Dedifferentiated amniotic fluid mesenchymal stem cell (primary cell): ENCODE data around the gene NBL1.
A peak's percentile ranks its signal among the peaks of the same experiment; 100 is the strongest.

Experiments
- DNase-seq: peaks from one replicate; pipeline ENCODE4 v3.0.0-alpha.2; 2016; ENCODE audit errors: extremely low spot score

NBL1 gene

GRCh38 chr1:19643602-19644394 lies at the start of gene NBL1:
Gene NBL1, plus strand, starts transcription at chr1:19644311. Its CDS starts 10,720 bp downstream, at chr1:19655031.
- DNase-seq: no peak

GRCh38 chr1:19596065-19596713 lies 47.9 kb upstream of the NBL1 start:
- DNase-seq: no peak

GRCh38 chr1:19596714-19597495 lies 47.2 kb upstream of the NBL1 start:
- DNase-seq: peak; percentile 99

- no peak for DNase-seq
These were observed 46.4 kb upstream of the NBL1 start for GRCh38 chr1:19597496-19598309.

- DNase-seq: no peak
These were observed 44.3 kb upstream of the NBL1 start for GRCh38 chr1:19599810-19600209.

GRCh38 chr1:19602486-19602885 lies 41.6 kb upstream of the NBL1 start:
- no peak for DNase-seq

- no peak for DNase-seq
These were observed 38.1 kb upstream of the NBL1 start for GRCh38 chr1:19605967-19606366.

- no peak for DNase-seq
These were observed 37.1 kb upstream of the NBL1 start for GRCh38 chr1:19606817-19607642.

- DNase-seq: no peak
These were observed 35.9 kb upstream of the NBL1 start for GRCh38 chr1:19608232-19608631.

GRCh38 chr1:19610282-19610981 lies 33.7 kb upstream of the NBL1 start:
- DNase-seq: no peak

- DNase-seq: no peak
These were observed 31.6 kb upstream of the NBL1 start for GRCh38 chr1:19612530-19612929.

GRCh38 chr1:19613171-19613703 lies 30.9 kb upstream of the NBL1 start:
- no peak for DNase-seq

GRCh38 chr1:19615438-19615837 lies 28.7 kb upstream of the NBL1 start:
- no peak for DNase-seq

- peak; percentile 62 for DNase-seq
These were observed 27.6 kb upstream of the NBL1 start for GRCh38 chr1:19616489-19616888.

GRCh38 chr1:19617376-19617775 lies 26.7 kb upstream of the NBL1 start:
- DNase-seq: no peak

GRCh38 chr1:19618428-19618827 lies 25.7 kb upstream of the NBL1 start:
- no peak for DNase-seq

- DNase-seq: no peak
These were observed 24.3 kb upstream of the NBL1 start for GRCh38 chr1:19619697-19620384.

- DNase-seq: peak; percentile 28
These were observed 23.3 kb upstream of the NBL1 start for GRCh38 chr1:19620786-19621185.

GRCh38 chr1:19621274-19621950 lies 22.7 kb upstream of the NBL1 start:
- DNase-seq: no peak
